NCI-H82 (cell line): ENCODE results near the gene SMCP.
A peak's percentile ranks its signal among the peaks of the same experiment; 100 is the strongest.

ENCODE experiments used
- DNase-seq: peaks from one replicate; lab custom pipeline; 2025; lab: John Stamatoyannopoulos, UW

Gene SMCP

GRCh38 chr1:152878042-152878441 lies at the start of gene SMCP:
TSS of gene SMCP (plus strand) at chr1:152878322. CDS start at chr1:152884423, 6,101 bp downstream.
- DNase-seq: peak; percentile 62

DNA sequence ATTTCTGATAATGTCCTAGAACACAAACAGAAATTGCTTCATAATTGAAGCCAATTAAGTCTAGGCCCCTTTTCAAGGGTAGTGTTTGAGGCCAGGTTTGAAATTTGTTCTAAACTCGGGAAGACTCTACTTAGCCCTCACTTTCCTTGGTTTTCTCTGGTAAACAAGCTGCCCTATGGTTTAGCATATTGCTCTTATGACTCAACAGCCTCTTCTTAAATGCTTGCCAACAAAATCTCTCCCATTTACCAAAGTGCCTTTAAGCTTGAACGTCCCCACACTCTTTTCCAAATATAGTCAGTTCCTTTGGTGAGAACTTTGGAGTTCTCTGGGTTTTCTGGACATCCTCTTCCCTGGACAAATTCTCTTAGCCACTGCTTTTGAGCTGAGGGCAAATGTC lies 41.3 kb upstream of the SMCP start:
- DNase-seq: no peak

DNA sequence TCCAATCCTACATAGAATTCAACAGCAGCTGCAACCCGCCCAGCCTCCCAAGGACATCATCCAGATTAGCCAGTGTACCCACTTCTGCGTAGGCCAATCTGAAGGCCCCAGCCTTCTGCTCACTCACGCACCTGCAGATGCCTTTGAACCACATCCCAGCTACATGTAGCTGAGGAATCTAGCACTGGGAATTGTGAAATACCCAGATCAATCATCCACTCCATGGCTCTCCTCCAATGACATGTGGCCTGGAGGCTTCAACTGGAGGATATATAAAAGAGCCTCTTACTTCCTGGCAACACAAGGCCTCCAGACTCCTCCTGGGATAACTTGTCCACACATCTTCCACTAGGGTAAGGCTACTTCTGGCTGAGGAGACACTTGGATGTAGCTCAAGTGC lies 35.6 kb upstream of the SMCP start, which contains the start of gene LCE6A:
Gene LCE6A (plus strand): TSS at position 301 of the 400 bp plus-strand sequence. CDS start 665 bp downstream, outside the sequence.
- DNase-seq: no peak

GRCh38 chr1:152855661-152856060 lies 22.5 kb upstream of the SMCP start:
- no peak for DNase-seq

GRCh38 chr1:152858062-152858461 lies 20.1 kb upstream of the SMCP start:
- DNase-seq: no peak

- no peak for DNase-seq
These were observed 18.4 kb upstream of the SMCP start, which contains the start of gene LCE7A for GRCh38 chr1:152859696-152860095. TSS of gene LCE7A (plus strand) at chr1:152859996. CDS start at chr1:152860698, 702 bp downstream.

DNA sequence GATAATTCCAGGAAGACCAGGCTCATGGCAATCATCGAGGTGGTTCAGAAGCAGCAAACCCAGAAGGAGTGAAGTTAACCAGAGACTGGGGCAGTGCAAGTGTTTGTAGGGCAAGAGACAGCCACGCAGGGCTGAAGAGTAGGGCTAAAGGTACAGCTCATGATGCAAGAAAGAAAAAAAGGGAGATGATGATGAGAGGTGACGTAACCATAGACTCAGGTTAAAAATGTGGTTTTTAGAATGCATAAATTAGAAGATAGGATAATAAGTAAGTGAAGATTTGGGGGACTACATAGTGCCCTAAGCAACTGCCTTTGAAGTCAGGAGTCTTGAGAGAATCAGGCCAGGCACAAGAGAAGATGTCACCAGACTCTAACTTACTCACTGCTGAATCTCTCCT lies 18.0 kb upstream of the SMCP start:
- DNase-seq: no peak

GRCh38 chr1:152861374-152861773 lies 16.7 kb upstream of the SMCP start:
- DNase-seq: no peak

DNA sequence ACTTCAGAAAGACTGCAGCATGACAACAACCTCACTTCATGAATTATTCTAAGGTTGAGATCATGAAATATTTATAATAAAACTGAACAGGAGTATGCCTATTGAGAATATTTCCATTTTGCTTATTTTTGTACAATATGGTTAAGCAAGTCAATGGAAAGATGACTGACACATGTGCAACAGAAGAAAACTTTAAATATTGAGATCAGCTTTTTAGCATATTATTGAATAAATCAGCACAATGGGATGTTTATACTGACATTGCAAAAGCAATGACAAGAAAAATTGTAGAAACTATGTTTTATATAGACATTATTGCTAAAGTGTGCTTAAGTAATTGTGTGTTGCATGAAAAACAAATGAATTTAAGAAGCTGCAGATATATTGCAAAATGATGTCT lies 13.7 kb upstream of the SMCP start:
- no peak for DNase-seq

DNA sequence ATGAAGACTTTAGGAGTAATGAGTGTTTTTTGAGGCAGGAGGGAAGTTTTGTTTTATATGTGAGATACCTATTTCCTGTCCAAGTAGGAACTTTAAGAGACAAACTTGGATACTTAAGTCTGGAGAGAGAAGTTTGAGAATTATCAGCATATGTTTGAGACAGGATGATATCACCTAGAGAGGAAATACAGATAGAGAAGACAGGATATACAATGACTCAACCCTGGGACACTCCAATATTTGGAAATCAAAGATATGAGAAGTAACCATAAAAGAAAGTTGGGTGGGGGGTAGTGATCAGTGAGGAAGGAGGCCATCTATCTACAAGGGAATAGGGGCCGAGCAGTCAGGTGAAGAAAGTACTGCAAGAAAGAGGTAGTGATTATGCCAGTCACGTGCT lies 11.8 kb upstream of the SMCP start:
- DNase-seq: no peak

DNA sequence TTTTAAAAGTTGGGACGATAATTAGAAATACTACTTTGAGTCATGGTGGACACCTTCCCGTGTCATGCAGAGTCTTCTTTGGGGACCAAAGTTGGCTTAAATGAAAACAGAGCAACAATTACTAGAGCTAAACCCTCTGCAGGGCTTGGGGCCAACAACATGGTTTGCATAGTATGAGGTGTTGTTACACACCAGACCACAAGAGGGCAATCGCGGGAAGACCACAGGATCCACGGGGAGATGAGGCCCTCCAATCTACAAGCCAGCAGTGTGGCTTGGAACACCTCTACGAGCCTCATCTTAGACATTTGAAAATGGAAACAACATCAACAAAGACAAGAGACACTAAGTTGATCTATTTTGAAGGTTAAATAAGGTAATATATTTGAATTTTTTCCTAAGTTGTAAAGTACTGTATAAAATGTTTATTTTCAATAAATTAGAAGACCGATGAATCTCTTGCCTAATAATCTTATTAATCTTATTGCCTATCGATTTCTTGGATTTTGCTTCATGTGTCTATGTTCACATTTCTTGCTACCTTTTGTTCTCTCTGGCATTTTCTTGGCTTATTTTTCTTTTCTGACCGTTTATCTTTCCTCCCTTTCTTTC lies 8.2 kb upstream of the SMCP start:
- DNase-seq: peak; percentile 85

- peak; percentile 56 for DNase-seq
These were observed 7.0 kb upstream of the SMCP start for GRCh38 chr1:152870831-152871730.

DNA sequence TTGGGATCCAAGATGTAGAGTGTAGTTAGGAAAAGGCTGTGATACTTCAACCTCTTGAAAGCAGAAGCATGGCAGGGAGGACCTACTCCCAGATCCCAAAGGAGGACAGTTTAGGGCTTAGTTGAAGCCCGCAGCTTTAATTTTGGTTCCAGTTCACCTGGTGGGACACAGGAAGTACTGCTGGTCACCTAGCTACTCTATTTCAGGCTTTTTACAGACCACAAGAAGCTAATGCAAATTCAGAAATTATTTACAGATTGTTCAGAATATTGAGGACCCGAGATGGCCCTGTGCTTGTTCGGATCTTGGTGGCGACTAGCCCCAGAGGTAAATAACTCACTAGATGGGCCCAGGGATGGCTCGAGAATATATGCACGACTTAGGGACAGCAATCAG lies 6.4 kb upstream of the SMCP start:
- no peak for DNase-seq

DNA sequence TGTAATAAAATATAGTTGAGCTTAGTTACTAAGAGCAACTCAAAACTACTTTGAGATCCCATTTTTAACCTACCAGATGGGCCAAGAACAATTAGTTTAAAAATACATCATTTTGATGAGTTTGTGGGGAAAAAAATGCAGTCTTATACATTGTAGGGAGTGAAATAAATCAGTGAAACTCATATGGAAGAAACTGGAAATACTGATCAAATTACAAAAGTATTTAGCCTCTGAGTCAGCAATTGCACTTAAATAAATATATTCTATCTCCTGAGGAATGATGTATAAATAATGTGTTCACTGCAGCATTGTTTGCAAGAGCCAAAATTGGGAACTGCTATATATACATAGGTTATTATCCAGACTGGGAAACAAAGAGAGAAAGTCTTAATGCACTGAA lies 4.6 kb upstream of the SMCP start:
- DNase-seq: no peak

- DNase-seq: no peak
These were observed 1.3 kb upstream of the SMCP start for GRCh38 chr1:152876827-152877226.

GRCh38 chr1:152879559-152880198 lies 1.6 kb downstream of the SMCP start:
- no peak for DNase-seq

DNA sequence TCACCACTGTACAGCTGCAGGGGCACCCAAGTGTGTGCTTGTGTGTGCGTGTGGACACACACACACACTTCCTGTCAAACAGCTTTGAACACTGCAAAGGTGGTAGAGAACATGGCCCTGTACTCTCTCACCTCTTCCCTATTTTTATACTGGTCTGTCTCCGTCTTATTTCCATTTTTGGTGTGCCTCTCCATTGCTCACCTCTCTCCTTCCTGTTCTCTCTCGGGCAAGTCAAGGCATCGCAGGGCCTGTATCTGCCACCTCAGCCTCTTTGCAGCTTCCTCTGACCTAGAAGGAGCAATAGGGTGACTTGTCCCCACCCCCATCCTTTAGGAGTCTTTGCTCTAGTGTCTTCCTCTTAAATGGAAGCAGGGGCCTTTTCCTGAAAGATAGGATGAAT lies 2.2 kb downstream of the SMCP start:
- DNase-seq: no peak

DNA sequence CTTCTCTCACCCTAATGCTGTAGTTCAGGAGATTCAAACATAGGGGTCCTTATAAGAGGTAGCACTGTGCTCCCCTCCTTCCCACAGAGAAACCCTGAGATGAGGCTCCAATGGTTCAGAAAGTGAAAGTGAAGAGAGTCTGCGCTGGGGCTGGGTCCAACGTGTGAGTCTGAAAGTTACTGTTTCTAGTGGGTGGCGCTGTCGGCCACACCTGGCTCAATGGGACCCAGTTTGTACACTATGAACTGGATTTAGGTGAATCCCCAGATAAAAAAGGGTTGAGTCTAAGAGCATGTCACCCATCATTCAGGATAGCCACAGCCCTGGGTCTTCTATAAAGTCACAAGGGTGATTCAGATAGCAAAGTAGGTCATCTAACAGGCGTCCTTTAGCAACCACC lies 2.8 kb downstream of the SMCP start:
- DNase-seq: no peak

DNA sequence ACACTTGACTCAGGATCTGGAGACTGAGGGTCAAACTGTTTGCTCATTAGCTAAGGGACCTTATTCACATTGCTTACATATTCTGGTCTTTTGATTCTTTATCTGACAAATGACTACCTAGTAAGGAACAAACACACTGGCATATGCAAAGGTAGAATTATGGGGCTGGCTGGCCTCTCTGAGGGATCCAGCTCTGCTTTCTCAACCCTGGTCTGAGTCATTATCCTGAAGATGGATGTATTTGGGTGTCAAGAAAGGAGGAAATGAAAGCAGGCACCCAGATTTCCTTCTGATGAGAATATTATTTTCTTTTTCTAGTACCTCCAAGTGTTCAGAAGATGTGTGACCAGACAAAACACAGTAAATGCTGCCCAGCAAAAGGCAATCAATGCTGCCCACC lies 6.0 kb downstream of the SMCP start:
- no peak for DNase-seq

DNA sequence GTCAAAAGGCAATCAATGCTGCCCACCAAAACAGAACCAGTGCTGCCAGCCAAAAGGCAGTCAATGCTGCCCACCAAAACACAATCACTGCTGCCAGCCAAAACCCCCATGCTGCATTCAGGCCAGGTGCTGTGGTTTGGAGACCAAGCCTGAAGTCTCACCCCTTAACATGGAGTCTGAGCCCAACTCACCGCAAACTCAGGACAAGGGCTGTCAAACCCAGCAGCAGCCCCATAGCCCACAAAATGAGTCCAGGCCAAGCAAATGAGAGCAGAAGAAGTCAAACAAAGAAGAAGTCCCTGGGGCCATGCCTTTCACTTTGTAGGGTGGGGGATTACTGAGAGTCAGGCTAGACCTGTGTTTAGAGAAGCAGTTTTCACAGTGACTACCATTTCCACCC lies 6.4 kb downstream of the SMCP start:
- DNase-seq: no peak

- no peak for DNase-seq
These were observed 7.0 kb downstream of the SMCP start for GRCh38 chr1:152884966-152885624.

GRCh38 chr1:152886085-152886484 lies 8.0 kb downstream of the SMCP start:
- DNase-seq: no peak
